A549 treated with AZD9567 at 1 μM for 4 hours (cell line): ENCODE measurements around the gene FOXD4L4. TPM values are rescaled to one million over a fixed set of nuclear protein-coding genes. Genes with fewer than 3 reads are reported as not detected.

Source experiments
- total RNA-seq: library from RNA; stranded (reverse); fragments of 200-300 nt; extraction: Qiagen RNA extraction; gene quantifications from 5 replicates; pipeline ENCODE4 v1.2.3, GENCODE V29; 2022; ENCODE audit not compliant: insufficient read depth

FOXD4L4 gene
- total RNA-seq: 0.06 TPM in 1 of 5 replicates, not detected in the others

DNA sequence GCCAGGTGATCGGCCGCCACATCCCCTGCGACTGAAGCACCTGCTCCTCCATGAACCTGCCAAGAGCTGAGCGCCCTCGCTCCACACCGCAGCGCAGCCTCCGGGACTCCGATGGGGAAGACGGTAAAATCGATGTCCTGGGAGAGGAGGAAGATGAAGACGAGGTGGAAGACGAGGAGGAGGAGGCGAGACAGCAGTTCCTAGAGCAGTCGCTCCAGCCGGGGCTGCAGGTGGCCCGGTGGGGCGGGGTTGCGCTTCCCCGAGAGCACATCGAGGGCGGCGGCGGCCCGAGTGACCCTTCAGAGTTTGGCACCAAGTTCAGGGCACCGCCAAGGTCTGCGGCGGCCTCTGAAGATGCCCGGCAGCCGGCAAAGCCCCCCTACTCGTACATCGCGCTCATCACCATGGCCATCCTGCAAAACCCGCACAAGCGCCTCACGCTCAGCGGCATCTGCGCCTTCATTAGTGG lies at the start of gene FOXD4L4:
TSS of gene FOXD4L4 (plus strand) at position 51 of the 469 bp plus-strand sequence. CDS start at position 51, 0 bp downstream.

Other genes starting within 250 kb of the FOXD4L4 start
- 62.4 to 69.5 TPM (median 67.7 TPM) in 5 replicates for gene ZNG1E, start 61.2 kb upstream of the FOXD4L4 start, total RNA-seq